Measurements from ENCODE around the gene ESR2. TPM values are rescaled to one million over a fixed set of nuclear protein-coding genes. Genes with fewer than 3 reads are reported as not detected.
"Not testable (repeated sequence)": the region's sequence is repeated elsewhere in the genome, so short reads cannot be mapped to it uniquely, and the experiment has no call there.

Gene ESR2
- total RNA-seq = 14.5 TPM

GRCh38 chr14:64293976-64294671 is at the start of gene ESR2:
Gene ESR2, minus strand, starts transcription at chr14:64294371. Its CDS starts 11,386 bp downstream, at chr14:64282985.
- DNase-seq (ENCODE audit: low spot score) = peak; percentile 44

DNA sequence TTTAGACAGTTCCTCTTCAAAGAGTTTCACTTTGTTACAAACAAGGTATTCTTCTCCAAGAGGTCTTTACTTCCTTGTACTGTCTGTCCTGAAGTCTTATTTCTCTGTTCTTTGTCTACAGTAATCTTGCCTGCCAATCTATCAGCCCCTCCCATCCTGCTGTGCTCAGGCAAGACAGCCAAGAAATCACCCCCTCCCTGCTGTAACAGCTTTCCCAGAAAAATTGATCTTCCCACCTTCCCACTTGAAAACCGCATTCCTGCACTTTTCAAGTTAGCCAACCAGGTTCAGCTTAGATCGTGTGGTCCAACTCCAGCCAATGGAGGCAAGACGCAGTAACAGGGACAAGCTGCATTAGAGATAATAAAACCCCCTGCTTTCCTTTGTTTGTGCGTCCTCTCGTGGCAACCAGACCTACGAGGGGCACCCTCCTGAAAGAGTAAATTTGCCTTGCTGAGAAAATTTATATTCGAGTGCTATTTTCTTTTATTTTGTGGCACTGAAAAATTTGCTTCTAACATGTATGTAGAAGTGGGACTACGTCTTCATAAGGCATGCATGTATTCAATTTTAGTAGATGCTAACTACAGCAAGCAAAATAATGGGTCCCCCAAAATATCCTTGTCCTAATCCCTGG is 46.5 kb upstream of the ESR2 start:
- no peak for DNase-seq (ENCODE audit: low spot score)

DNA sequence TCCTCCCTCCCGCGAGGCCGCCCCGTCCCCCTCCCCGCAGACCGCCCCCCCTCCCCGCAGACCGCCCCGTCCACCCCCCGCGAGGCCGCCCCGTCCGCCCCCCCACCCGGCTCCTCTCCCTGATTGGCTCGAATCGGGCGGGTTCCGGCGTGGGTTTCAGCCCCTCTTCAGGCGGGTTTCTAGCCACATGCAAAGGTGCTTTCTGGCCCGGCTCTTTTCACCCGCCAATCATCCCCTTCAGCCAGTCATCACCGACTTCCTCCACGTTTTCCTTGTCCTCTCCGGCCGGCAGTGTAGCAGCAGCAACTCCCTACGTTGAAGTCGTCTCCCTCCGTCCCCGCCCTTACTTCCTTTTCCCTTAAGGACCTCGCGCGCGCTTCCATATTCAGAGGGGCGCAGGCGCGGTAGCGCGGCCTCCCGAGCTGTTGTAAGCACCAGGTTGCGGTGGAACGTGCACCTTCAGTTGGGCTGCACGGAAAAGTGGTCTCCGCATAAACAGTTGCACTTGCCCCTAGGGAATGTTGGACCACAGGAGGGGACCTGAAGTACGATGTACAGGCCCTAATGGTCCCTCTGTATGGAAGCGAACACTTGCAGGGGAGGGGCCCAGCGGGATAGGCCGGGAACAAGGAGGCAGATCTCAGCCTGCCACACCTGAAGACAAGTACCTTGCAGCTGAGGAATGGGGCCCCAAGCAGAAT is 44.6 kb upstream of the ESR2 start:
- peak; percentile 97 for DNase-seq (ENCODE audit: low spot score)

GRCh38 chr14:64337888-64338615 is 43.9 kb upstream of the ESR2 start:
- peak; percentile 45 for DNase-seq (ENCODE audit: low spot score)

GRCh38 chr14:64329149-64329548 is 35.0 kb upstream of the ESR2 start:
- no peak for DNase-seq (ENCODE audit: low spot score)

DNA sequence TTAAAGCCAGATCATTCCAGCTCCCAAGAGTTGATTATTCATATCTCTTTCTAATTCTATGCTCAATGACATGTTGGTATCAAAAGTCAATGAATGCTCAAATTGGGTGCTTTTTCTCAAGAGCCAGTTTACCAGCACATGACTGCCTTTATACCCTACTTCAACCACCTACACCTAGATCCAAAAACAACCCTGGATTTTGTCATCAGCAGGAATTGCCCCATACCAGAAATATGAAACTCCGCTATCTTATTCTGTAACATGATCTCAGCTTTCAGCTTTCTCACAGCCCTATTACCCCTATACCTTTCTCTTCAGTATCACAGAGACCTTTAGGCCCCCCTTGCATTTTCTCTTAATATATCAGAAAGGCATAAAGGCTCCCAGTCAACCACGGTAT is 32.3 kb upstream of the ESR2 start:
- no peak for DNase-seq (ENCODE audit: low spot score)

DNA sequence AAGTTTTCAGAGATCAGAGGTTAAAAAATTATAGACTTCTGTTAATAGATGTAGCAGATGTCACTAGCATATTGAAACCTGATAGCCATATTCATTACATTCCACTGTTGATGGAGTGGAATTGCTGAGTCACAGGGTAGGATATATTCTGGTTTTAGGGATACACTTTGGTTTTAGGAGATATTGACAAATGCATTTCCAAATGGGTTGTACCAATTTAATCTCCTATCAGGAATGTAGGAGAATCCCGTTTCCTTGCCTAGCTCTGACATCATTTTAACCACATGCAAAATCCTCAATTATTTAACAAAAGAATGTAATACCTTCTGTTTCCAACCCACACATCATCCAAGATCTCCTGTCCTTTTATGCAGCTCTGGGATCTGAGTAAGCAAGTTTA is 30.7 kb upstream of the ESR2 start:
- DNase-seq (ENCODE audit: low spot score) = no peak

GRCh38 chr14:64324461-64324860 is 30.3 kb upstream of the ESR2 start:
- DNase-seq (ENCODE audit: low spot score) = no peak

DNA sequence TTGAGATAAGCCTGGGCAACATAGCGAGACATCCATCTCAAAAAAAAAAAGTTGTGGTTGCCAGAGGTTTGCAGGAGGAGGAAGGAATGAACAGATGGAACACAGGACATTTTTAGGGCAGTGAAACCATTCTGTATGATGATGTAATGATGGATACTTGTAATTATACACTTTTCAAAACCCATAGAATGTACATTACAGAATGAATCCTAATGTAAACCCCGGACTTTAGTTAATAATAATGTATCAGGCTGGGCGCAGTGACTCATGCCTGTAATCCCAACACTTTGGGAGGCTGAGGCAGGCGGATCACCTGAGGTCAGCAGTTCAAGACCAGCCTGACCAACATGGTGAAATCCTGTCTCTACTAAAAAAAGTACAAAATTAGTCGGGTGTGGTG is 26.2 kb upstream of the ESR2 start:
- not testable (repeated sequence) for DNase-seq (ENCODE audit: low spot score)

DNA sequence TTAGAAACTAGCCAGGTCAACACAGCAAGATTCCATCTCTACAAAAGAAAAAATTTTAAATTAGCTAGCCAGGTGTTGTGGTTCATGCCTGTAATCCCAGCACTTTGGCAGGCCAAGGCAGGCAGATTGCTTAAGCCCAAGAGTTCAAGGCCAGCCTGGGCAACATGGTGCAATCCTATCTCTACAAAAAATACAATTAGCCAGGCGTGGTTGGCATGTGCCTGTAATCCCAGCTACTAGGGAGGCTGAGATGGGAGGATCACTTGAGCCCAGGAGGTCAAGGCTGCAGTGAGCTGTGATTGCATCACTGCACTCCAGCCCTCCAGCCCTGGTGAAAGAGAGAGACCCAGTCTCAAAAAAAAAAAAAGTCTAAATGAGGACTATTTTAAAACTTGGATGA is 24.5 kb upstream of the ESR2 start:
- not testable (repeated sequence) for DNase-seq (ENCODE audit: low spot score)

DNA sequence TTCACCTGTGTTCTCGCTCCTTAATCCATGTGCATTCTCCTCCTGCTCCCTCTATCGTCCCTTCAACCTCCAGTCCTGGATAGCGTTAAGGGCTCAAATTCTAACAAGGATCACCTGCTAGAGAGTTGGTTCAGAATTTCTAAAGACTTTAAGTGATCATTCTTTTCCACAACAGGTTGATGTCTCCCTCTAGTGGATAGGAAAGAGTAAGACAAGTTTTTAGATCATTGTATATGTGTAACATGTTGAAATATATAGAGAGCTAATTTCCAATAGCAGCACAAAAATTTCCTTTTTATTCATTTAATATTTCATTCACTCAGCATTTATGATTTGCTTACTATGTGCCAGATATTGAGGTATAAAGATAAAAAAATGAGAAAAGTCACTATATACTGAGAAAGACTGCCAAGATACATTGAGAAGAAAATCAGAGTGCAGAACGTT is 9.3 kb upstream of the ESR2 start:
- DNase-seq (ENCODE audit: low spot score) = no peak

DNA sequence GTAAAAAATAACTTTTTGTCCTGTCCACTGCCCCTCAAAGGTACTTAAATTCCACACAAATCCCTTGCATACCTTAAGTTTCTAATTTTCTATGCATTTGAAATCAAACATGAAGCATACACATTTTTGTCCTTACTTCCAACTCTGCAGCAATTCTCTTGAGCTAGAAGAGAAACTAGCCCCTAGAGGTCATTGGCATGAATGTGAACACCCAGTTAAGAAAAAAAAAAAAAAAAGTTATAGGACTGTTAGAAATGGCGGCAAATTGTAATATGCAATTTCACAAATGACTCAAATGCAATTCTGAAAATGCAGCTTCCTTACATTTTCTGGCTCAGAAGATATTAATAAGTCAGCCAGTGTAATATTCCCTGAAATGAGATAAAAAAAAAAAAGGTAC is 4.6 kb upstream of the ESR2 start:
- no peak for DNase-seq (ENCODE audit: low spot score)

GRCh38 chr14:64296561-64296960 is 2.4 kb upstream of the ESR2 start:
- DNase-seq (ENCODE audit: low spot score) = no peak

GRCh38 chr14:64294672-64295413 is 672 bp upstream of the ESR2 start:
- DNase-seq (ENCODE audit: low spot score) = peak; percentile 77

DNA sequence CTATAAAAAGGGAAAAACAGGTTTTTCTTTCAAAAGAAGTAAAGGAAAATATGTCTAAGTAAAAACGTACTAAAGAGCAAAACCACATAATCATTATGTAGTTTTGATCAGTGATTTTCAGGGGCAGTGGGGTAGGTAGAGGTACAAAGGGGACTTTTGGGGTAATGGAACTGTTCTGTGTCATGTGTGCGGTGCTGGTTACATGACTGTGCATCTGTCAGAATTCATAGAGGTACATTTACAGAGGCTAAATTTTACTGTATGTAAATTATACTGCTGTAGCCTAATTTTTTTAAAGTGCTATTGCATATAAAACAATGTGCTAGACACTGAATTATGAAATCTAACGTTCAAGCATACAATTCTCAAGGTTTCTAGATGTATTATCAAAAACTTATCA is 2.0 kb downstream of the ESR2 start:
- no peak for DNase-seq (ENCODE audit: low spot score)

DNA sequence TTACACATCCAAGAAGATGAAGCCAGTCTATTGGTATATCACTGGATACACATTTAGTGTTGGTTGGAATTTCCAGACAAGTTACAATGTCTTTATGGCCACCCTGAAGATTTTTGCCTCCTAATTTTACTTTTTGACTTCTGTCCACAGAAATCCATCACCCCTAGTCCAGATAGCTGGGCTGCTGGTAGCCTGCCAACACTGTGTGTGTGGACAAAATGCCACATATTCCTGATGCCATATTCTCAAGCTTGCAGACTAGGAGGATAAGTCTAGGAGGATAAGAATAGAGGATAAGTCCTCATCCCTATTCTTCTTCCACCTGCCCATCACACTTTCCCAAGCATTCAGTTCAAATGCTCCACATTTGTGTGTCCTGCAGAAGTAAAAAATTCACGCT is 4.6 kb downstream of the ESR2 start:
- no peak for DNase-seq (ENCODE audit: low spot score)

- DNase-seq (ENCODE audit: low spot score) = no peak
Observed at GRCh38 chr14:64281805-64282204, 12.4 kb downstream of the ESR2 start.

DNA sequence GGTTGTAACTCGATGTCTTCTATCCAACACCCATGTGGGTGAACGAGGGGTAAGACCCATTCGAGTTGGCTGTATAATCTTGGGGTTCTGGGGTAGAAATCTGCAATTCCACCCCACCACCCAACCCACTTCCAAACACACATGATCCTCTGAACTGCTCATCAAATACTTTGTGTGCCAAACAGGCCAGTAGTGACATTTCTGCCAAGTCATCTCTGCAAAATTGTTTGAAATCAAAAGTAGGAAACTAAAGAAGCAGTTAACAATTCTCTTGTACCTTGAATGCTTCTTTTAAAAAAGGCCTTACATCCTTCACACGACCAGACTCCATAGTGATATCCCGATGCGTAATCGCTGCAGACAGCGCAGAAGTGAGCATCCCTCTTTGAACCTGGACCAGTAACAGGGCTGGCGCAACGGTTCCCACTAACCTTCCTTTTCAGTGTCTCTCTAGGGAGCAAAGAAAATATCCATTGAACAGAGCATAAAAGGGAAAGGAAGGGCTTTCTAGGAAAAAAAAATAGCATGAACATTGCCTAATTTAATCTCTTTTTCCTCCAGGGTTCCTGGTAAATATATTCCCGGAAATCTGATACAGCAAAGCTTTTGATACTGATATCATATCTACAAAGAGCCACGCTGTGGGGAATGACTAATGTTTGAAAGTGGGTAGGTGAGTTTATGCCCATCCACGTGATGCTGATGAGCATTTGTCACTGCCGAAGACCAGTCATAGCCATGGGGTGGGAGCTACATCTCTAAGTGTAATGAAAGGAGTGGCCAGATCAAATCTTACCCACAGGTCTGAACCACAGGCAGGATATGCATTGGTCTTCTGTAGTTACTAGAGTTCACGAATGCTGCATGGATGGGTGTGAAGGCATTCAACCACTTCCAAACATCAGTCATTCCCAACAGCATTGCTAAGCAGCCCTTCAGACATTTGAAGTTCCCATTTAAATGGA is 14.2 kb downstream of the ESR2 start:
- peak; percentile 43 for DNase-seq (ENCODE audit: low spot score)

GRCh38 chr14:64278458-64278857 is 15.7 kb downstream of the ESR2 start:
- no peak for DNase-seq (ENCODE audit: low spot score)

GRCh38 chr14:64272019-64272418 is 22.2 kb downstream of the ESR2 start:
- no peak for DNase-seq (ENCODE audit: low spot score)

Data from ureter (tissue), 1 donor.